ENCODE results near the gene TMBIM1. TPM values are rescaled to one million over a fixed set of nuclear protein-coding genes. Genes with fewer than 3 reads are reported as not detected.
A peak's percentile ranks its signal among the peaks of the same experiment; 100 is the strongest.

The TMBIM1 gene
- total RNA-seq, 1 donor from 2014 or later, result 300 TPM

DNA sequence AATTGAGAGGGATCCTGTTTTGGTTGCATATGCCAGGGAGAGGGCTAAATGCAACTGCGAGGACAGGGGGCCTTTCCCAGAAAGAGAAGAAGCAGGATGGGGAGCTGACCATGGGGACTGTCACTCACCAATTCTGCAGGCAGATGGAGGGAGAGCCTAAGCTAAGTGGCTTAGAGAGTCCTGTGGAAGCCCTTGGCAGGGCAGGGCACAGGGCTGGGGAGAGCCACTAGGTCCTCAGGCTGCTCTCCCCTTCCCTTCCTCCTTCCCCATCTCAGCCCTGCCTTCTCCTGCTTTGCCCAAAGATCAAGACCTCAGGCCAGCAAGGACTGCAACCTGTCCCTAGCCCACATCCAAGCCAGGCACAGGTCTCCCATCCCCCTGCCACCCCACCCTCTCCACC is 40.0 kb upstream of the TMBIM1 start:
- no peaks in the 10 kb centered on the region for H3K9me3 ChIP-seq

DNA sequence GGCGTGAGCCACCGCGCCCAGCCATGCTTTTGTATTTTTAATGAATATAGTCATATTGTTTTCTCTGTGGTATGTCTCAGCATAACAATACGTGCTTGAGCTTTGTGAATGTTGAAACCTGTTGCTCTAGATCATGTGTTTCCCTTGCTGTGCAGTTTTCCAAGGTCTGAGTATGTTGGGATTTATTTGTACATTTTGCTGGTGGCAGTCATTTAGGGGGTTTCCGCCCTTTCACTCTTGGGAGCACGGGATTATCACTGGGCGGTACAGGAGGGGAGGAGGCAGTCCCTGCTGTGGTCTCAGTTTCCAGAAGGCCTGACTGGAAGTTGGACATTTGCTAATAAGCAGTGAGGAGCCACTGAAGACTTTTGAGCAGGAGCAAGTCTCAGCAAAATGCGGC is 39.4 kb upstream of the TMBIM1 start:
- Histone ChIP-seq H3K27me3 (ENCODE audit: low read depth) (no peaks in the 10 kb centered on the region), H3K36me3 (no peaks in the 10 kb centered on the region), H3K4me3 (no peak overlapping the region), H3K9me3 (no peaks in the 10 kb centered on the region), H3K27ac (peak overlapping the region; percentile 71), H3K4me1 (peaks cover 62% of the 10 kb centered on the region)
- no peak for ATAC-seq
- TF ChIP-seq, protein P1, sequence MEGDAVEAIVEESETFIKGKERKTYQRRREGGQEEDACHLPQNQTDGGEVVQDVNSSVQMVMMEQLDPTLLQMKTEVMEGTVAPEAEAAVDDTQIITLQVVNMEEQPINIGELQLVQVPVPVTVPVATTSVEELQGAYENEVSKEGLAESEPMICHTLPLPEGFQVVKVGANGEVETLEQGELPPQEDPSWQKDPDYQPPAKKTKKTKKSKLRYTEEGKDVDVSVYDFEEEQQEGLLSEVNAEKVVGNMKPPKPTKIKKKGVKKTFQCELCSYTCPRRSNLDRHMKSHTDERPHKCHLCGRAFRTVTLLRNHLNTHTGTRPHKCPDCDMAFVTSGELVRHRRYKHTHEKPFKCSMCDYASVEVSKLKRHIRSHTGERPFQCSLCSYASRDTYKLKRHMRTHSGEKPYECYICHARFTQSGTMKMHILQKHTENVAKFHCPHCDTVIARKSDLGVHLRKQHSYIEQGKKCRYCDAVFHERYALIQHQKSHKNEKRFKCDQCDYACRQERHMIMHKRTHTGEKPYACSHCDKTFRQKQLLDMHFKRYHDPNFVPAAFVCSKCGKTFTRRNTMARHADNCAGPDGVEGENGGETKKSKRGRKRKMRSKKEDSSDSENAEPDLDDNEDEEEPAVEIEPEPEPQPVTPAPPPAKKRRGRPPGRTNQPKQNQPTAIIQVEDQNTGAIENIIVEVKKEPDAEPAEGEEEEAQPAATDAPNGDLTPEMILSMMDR (IDR thresholded peaks at IDR 0.05), result no peak
- no peak for DNase-seq
- intact Hi-C loops (cut with DNase I), result no loop called here

More for the DNA sequence above, 40.0 kb upstream of the TMBIM1 start:
- intact Hi-C loops (cut with DNase I), result no loop called here
- Histone ChIP-seq H3K27me3 (ENCODE audit: low read depth) (no peaks in the 10 kb centered on the region), H3K4me1 (peaks cover 57% of the 10 kb centered on the region), H3K36me3 (no peaks in the 10 kb centered on the region), H3K27ac (peak overlapping the region; percentile 71), H3K4me3 (no peak overlapping the region)
- DNase-seq (no peak), ATAC-seq (no peak)
- TF ChIP-seq, protein P1 (IDR thresholded peaks at IDR 0.05), result no peak

DNA sequence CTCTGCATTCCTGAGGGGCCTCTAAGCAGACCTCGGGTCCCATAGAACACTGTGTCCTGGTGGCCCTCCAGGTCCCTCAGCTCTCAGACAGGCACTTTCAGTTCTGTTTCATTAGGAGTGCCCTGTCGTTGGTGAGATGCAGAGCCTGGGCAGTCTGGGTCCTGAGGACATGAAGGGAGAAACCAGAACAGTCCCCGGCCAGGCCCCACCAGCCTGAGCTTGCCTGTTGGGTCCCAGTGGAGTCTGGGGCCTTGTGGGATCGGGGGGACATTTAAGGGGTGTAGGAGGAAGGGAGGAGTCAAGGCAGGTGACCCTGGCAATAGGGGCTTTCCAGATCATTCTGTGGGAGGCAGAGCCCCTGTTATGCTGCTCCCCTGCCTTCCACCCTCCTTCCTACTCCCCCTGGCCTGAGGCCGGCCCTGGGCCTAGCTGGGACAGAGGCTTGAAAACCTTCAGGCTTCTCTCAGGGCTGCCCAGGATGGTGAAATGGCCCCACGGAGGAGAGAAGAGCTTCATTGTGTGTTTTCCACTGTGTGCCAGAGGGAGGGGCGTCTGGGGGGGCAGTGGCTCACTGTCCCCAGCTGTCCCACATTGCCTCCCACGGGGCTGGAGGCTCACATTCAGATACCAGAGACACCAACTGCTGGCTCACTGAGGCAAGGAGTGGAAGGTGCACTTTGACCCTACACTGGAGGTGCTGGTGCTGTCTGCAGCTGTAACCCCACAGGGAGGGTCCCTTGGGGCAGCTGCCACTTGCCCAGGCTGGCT is 37.7 kb upstream of the TMBIM1 start:
- TF ChIP-seq, protein P1 (IDR thresholded peaks at IDR 0.05), result no peak
- H3K27me3 ChIP-seq (ENCODE audit: low read depth), result no peaks in the 10 kb centered on the region
- ATAC-seq, result peak; percentile 83 to 85
- H3K27ac ChIP-seq, result peak overlapping the region; percentile 76
- peak; percentile 65 for DNase-seq
- H3K4me1 ChIP-seq, result peaks cover 77% of the 10 kb centered on the region
- intact Hi-C loops (cut with DNase I), result no loop called here
- no peaks in the 10 kb centered on the region for H3K36me3 ChIP-seq
- H3K4me3 ChIP-seq, result no peak overlapping the region
- H3K9me3 ChIP-seq, result no peaks in the 10 kb centered on the region

DNA sequence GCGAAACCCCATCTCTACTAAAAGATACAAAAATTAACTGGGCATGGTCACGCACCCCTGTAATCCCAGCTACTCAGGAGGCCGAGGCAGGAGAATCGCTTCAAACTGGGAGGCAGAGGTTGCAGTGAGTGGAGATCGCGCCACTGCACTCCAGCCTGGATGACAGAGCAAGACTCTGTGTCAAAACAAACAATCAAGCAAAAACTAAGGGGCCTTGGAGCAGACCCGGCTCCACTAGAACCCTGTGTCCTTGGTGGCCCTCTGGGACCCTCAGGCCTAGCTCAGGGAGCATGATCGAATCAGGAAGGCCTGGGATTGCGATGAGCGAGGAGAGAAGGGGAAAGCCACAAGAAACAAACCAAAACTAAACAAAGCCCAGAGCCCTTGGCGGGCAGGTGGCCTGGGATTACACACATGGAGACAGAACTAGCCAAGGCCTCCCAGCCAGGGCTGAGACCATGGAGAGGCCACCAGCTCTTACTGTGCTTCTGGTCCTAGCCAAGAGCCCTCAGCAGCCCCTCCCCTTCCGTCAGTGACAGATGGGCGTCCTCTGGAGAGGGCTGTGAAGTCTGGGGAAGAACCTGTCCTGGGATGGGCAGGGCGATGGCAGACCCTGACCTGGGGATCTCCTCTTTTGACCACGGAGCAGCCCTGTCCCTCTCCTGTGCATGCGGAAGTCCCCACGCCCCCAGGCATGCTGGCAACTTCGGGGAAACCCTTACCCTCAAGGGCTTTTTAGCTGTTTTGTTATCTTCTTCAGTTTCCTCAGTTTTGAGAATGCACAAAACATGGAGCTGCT is 36.9 kb upstream of the TMBIM1 start:
- intact Hi-C loops (cut with DNase I), result no loop called here
- DNase-seq, result peak; percentile 69
- Histone ChIP-seq H3K27me3 (ENCODE audit: low read depth) (no peaks in the 10 kb centered on the region), H3K4me1 (peaks cover 81% of the 10 kb centered on the region), H3K4me3 (no peak overlapping the region), H3K27ac (peak overlapping the region; percentile 76), H3K36me3 (no peaks in the 10 kb centered on the region), H3K9me3 (no peaks in the 10 kb centered on the region)
- peak; percentile 75 to 83 for ATAC-seq
- TF ChIP-seq, protein P1 (IDR thresholded peaks at IDR 0.05), result no peak

DNA sequence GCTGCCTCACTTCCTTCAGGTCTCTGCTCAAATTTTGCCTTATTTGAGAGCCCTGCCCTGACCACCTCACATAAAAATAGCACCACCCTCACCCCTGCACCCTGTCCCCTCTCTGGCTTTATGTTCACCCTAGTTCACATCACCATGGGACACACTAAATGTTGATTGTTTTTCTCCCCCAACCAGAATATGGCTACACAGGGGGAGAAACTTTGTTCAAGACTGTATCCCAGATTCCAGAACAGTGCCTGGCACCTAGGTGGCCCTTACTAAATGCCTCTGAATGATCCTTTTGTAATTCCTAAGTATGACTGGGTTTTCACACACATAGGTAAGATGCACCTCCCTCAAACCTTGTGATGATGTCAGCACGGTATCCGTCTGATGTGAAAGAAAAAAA is 36.0 kb upstream of the TMBIM1 start:
- intact Hi-C loops (cut with DNase I), result no loop called here
- Histone ChIP-seq H3K4me3 (no peak overlapping the region), H3K4me1 (peaks cover 85% of the 10 kb centered on the region), H3K36me3 (no peaks in the 10 kb centered on the region), H3K27me3 (ENCODE audit: low read depth) (no peaks in the 10 kb centered on the region), H3K9me3 (no peaks in the 10 kb centered on the region), H3K27ac (peak overlapping the region; percentile 76)
- TF ChIP-seq, protein P1 (IDR thresholded peaks at IDR 0.05), result no peak
- ATAC-seq (no peak), DNase-seq (no peak)

Measured in lower lobe of right lung (tissue), 2 donors.